Lower leg skin (tissue), 3 donors: Measurements from ENCODE around the gene DPP6.

ENCODE experiments used
- POLR2A ChIP-seq, 2 donors: fragments of 450-650 bp; IDR thresholded peaks; one replicate each; pipeline ENCODE4 v1.6.1; 2016 to 2017; ENCODE audit warnings: antibody characterized with exemption in 2 of 2, mild to moderate bottlenecking in 1 of 2, moderate library complexity in 1 of 2
- TF ChIP-seq, protein P1 (sequence below), 3 donors: fragments of 450-650 bp; IDR thresholded peaks; one replicate each; pipeline ENCODE4 v1.5.1; 2016; ENCODE audit warnings: antibody characterized with exemption in 3 of 3, mild to moderate bottlenecking in 3 of 3, moderate library complexity in 2 of 3

DNA sequence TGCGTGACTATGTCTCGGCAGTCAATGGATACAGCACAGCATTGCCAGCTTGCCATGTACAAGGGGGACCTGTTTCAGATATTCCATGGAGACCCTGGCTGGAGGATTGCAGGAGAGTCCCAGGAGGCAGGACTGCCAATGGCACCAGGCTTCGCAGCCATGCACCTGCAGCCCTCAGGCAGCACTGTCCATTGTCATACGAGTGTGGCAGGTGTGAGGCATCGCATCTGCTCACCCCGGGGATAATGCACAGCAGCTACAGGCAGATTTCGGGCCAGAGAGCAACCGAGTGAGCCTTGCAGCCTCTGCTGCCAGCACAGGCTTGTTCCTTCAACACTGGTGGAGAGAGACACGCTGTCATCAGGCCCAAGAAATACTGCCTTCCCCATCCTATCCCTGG, 535.6 kb downstream of the DPP6 start:
- TF ChIP-seq, protein P1, sequence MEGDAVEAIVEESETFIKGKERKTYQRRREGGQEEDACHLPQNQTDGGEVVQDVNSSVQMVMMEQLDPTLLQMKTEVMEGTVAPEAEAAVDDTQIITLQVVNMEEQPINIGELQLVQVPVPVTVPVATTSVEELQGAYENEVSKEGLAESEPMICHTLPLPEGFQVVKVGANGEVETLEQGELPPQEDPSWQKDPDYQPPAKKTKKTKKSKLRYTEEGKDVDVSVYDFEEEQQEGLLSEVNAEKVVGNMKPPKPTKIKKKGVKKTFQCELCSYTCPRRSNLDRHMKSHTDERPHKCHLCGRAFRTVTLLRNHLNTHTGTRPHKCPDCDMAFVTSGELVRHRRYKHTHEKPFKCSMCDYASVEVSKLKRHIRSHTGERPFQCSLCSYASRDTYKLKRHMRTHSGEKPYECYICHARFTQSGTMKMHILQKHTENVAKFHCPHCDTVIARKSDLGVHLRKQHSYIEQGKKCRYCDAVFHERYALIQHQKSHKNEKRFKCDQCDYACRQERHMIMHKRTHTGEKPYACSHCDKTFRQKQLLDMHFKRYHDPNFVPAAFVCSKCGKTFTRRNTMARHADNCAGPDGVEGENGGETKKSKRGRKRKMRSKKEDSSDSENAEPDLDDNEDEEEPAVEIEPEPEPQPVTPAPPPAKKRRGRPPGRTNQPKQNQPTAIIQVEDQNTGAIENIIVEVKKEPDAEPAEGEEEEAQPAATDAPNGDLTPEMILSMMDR (IDR thresholded peaks at IDR 0.05) = no peak
- no peak for TF ChIP-seq POLR2A (IDR thresholded peaks at IDR 0.05)
